OCI-LY3 (cell line): ENCODE data around the gene CTPS1.

ENCODE experiments used
- H2AFZ ChIP-seq: fragments of 200-600, 300-600 bp; shearing (Covaris generic); 2 replicates; pipeline ENCODE4 v1.6.0; 2014; ENCODE audit warnings: antibody characterized with exemption, low read depth, low read length
- H3K27ac ChIP-seq: fragments of 200-600, 300-600 bp; sonication (generic); 2 replicates; pipeline ENCODE4 v1.5.1; 2014; ENCODE audit warnings: mild to moderate bottlenecking, low read length, moderate library complexity, mixed read lengths
- H3K27me3 ChIP-seq: fragments of 200-600, 300-600 bp; sonication (generic); 2 replicates; pipeline ENCODE4 v1.6.1; 2014; ENCODE audit warnings: low read depth, low read length, mixed read lengths
- H3K36me3 ChIP-seq: fragments of 200-600, 300-600 bp; sonication (generic); replicated peaks from 2 replicates; pipeline ENCODE3; 2014; ENCODE audit warnings: low read depth, low read length, mixed read lengths
- H3K4me1 ChIP-seq: fragments of 300-600, 200-600 bp; sonication (generic); 2 replicates; pipeline ENCODE4 v1.6.1; 2014; ENCODE audit warnings: low read length, mixed read lengths
- H3K4me2 ChIP-seq: fragments of 200-600, 300-600 bp; sonication (generic); 2 replicates; pipeline ENCODE4 v1.6.1; 2014; ENCODE audit warnings: low read length, mixed read lengths
- H3K4me3 ChIP-seq: fragments of 300-600, 200-600 bp; sonication (generic); 2 replicates; pipeline ENCODE4 v1.5.1; 2014; ENCODE audit warnings: antibody characterized with exemption, mild to moderate bottlenecking, low read length, moderate library complexity
- H3K79me2 ChIP-seq: fragments of 300-600, 200-600 bp; shearing (Covaris generic); 2 replicates; pipeline ENCODE4 v1.6.1; 2014; ENCODE audit warnings: mild to moderate bottlenecking, low read length, mixed read lengths
- H3K9ac ChIP-seq: fragments of 300-600, 200-600 bp; shearing (Covaris generic); 2 replicates; pipeline ENCODE4 v1.6.0; 2014; ENCODE audit warnings: mild to moderate bottlenecking, low read length, moderate library complexity
- H3K9me3 ChIP-seq: fragments of 200-600, 300-600 bp; shearing (Covaris generic); 2 replicates; pipeline ENCODE4 v1.6.1; 2014; ENCODE audit warnings: low read length, mixed read lengths; ENCODE audit not compliant: insufficient read depth
- H4K20me1 ChIP-seq: fragments of 200-600, 300-600 bp; sonication (generic); 2 replicates; pipeline ENCODE4 v1.6.1; 2016; ENCODE audit warnings: low read length, mixed read lengths; ENCODE audit not compliant: insufficient read depth
- CTCF ChIP-seq: fragments of 200-600, 300-600 bp; sonication (generic); IDR thresholded peaks from 2 replicates; pipeline ENCODE4 v1.5.1; 2014; ENCODE audit warnings: antibody characterized with exemption, low read length, low read depth
- EZH2phosphoT487 ChIP-seq: fragments of 200-600 bp; shearing (Covaris generic); IDR thresholded peaks from 2 replicates; pipeline ENCODE4 v1.6.1; 2018; ENCODE audit warnings: antibody characterized with exemption, mixed run types, low read depth

CTPS1 gene

GRCh38 chr1:40974945-40975344 is 4.6 kb upstream of the CTPS1 start:
- H3K4me2 ChIP-seq, result no peak overlapping the region

GRCh38 chr1:40976952-40977690 is 2.4 kb upstream of the CTPS1 start:
- Histone ChIP-seq H3K79me2 (peaks cover 27% of the 10 kb centered on the region), H3K27me3 (no peaks in the 10 kb centered on the region), H4K20me1 (peaks cover 11% of the 10 kb centered on the region), H3K9me3 (no peaks in the 10 kb centered on the region), H2AFZ (no peak overlapping the region), H3K4me2 (no peak overlapping the region), H3K9ac (no peak overlapping the region), H3K4me3 (no peak overlapping the region), H3K4me1 (peaks cover 35% of the 10 kb centered on the region), H3K36me3 (peaks cover 3% of the 10 kb centered on the region), H3K27ac (no peak overlapping the region)
- TF ChIP-seq EZH2phosphoT487 (no peak), CTCF (no peak)

More at GRCh38 chr1:40974945-40975344, 4.6 kb upstream of the CTPS1 start:
- Histone ChIP-seq H4K20me1 (no peaks in the 10 kb centered on the region), H2AFZ (no peak overlapping the region), H3K79me2 (peaks cover 6% of the 10 kb centered on the region; the same call in 1 of the 2 replicates), H3K27ac (no peak overlapping the region), H3K36me3 (no peaks in the 10 kb centered on the region), H3K9ac (no peak overlapping the region), H3K4me1 (peaks cover 26% of the 10 kb centered on the region), H3K27me3 (no peaks in the 10 kb centered on the region), H3K9me3 (no peaks in the 10 kb centered on the region), H3K4me3 (no peak overlapping the region)
- TF ChIP-seq CTCF (no peak), EZH2phosphoT487 (no peak)

GRCh38 chr1:40977716-40978115 is 1.8 kb upstream of the CTPS1 start:
- no peak overlapping the region for H3K9ac ChIP-seq
- no peak for TF ChIP-seq CTCF
- TF ChIP-seq EZH2phosphoT487, result no peak
- no peak overlapping the region for H3K4me2 ChIP-seq
- no peak overlapping the region for H3K27ac ChIP-seq
- peaks cover 13% of the 10 kb centered on the region for H4K20me1 ChIP-seq
- H2AFZ ChIP-seq, result no peak overlapping the region
- H3K27me3 ChIP-seq, result no peaks in the 10 kb centered on the region
- H3K79me2 ChIP-seq, result peaks cover 33% of the 10 kb centered on the region
- H3K9me3 ChIP-seq, result no peaks in the 10 kb centered on the region
- no peak overlapping the region for H3K4me3 ChIP-seq
- H3K36me3 ChIP-seq, result peaks cover 3% of the 10 kb centered on the region
- H3K4me1 ChIP-seq, result peaks cover 29% of the 10 kb centered on the region

- Histone ChIP-seq H3K79me2 (peaks cover 45% of the 10 kb centered on the region), H3K36me3 (peaks cover 11% of the 10 kb centered on the region), H2AFZ (peak overlapping the region; percentile 87), H3K9ac (peak overlapping the region; percentile 90), H3K4me3 (peak overlapping the region; percentile 94), H3K27ac (peak overlapping the region; percentile 82), H3K9me3 (no peaks in the 10 kb centered on the region), H3K27me3 (no peaks in the 10 kb centered on the region), H3K4me2 (peak overlapping the region; percentile 99), H3K4me1 (peaks cover 23% of the 10 kb centered on the region), H4K20me1 (peaks cover 15% of the 10 kb centered on the region)
- TF ChIP-seq EZH2phosphoT487, result no peak
- no peak for TF ChIP-seq CTCF
Observed at GRCh38 chr1:40978886-40979240, 633 bp upstream of the CTPS1 start.
